ENCODE measurements around the gene CBX5. TPM values are rescaled to one million over a fixed set of nuclear protein-coding genes. Genes with fewer than 3 reads are reported as not detected.
A peak's percentile ranks its signal among the peaks of the same experiment; 100 is the strongest.

CBX5 gene
- total and polyA plus RNA-seq, 9 of the 15 experiments (the other 6 are each of a cell fraction or from before 2014, with no cell fraction given) = 32.6 to 102 (median 59.2) TPM

DNA sequence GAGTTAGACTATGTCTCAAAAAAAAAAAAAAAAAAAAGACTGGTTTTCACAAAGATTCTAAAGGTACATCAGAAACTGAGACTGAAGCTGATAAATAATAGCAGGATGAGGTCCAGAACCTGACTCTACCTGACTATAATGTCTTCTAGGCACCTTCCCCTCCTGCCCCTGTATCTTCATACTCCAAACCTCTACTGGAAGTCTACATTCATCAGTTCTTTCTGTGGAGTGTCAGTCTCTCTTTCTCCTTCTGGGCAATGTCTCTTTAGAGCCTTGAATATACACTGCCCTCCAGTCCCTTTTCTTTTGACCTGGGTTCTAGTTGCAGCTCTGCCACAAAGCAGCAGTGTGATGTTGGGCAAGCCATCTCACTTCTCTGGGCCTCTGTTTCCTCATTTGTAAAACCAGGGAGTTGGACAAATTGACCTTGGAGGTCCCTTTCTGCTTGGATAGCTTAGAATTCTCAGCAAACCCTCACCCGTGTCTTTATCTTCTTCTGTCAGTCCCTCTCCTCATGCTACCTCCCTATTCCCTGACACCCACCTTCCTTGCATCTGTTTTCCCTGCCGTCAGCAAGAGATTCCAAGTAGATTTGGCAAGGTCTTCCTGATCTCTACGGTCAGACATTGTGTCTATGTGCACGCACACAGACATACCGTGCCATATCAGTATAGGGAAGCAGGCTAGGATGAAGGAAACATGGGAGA, 16.6 kb upstream of the CBX5 start (continued):
- TF ChIP-seq FOXK1 (CRISPR knock-in tag; IDR thresholded peaks at IDR 0.05; ENCODE audit: borderline replicate concordance) (no peak), TBP (optimal IDR thresholded peaks at IDR 0.05; ENCODE audit: low read depth, low read length) (no peak), ZNF217 (CRISPR knock-in tag; IDR thresholded peaks at IDR 0.05) (no peak), SRSF1 (IDR thresholded peaks at IDR 0.05; ENCODE audit: low read depth, low read length) (no peak), SP2 (IDR thresholded peaks at IDR 0.05; ENCODE audit: extremely low read depth, low read depth, low read length, poor library complexity, severe bottlenecking) (no peak), NR3C1 (CRISPR knock-in tag; IDR thresholded peaks at IDR 0.05) (no peak), SAFB (IDR thresholded peaks at IDR 0.05; ENCODE audit: borderline replicate concordance, low read depth, low read length) (no peak), MEF2D (tag; conservative IDR thresholded peaks at IDR 0.05; ENCODE audit: low read depth) (no peak), KLF16 (IDR thresholded peaks at IDR 0.05) (0 out of 2 replicates have a peak, but pooled peaks have one; percentile 43), CCNT2 (IDR thresholded peaks at IDR 0.05; ENCODE audit: borderline replicate concordance, extremely low read depth, insufficient read length, low read depth, low read length) (no peak), MYNN (IDR thresholded peaks at IDR 0.05) (no peak), MYNN (CRISPR knock-in tag; IDR thresholded peaks at IDR 0.05) (no peak), DLX4 (CRISPR knock-in tag; IDR thresholded peaks at IDR 0.05) (no peak), SRSF3 (IDR thresholded peaks at IDR 0.05; ENCODE audit: insufficient read depth, low read length) (no peak), ZSCAN29 (IDR thresholded peaks at IDR 0.05) (no peak), RFX1 (IDR thresholded peaks at IDR 0.05) (no peak), KHSRP (IDR thresholded peaks at IDR 0.05) (no peak), ILK (tag; IDR thresholded peaks at IDR 0.05; ENCODE audit: borderline replicate concordance, low read depth) (no peak), ZNF140 (CRISPR knock-in tag; IDR thresholded peaks at IDR 0.05) (no peak), FOXP1 (CRISPR knock-in tag; IDR thresholded peaks at IDR 0.05) (no peak), LCOR (CRISPR knock-in tag; IDR thresholded peaks at IDR 0.05) (no peak), CC2D1A (IDR thresholded peaks at IDR 0.05) (peak; percentile 48; the same call in 1 of the 2 replicates), SMARCB1 (IDR thresholded peaks at IDR 0.05; ENCODE audit: insufficient read length, low read depth) (no peak), MCM7 (IDR thresholded peaks at IDR 0.05) (no peak), MYC (IDR thresholded peaks at IDR 0.05; ENCODE audit: low read depth, low read length) (no peak), MYC (CRISPR knock-in tag; IDR thresholded peaks at IDR 0.05; ENCODE audit: borderline replicate concordance, low read depth) (no peak)
- TF ChIP-seq, protein P1, sequence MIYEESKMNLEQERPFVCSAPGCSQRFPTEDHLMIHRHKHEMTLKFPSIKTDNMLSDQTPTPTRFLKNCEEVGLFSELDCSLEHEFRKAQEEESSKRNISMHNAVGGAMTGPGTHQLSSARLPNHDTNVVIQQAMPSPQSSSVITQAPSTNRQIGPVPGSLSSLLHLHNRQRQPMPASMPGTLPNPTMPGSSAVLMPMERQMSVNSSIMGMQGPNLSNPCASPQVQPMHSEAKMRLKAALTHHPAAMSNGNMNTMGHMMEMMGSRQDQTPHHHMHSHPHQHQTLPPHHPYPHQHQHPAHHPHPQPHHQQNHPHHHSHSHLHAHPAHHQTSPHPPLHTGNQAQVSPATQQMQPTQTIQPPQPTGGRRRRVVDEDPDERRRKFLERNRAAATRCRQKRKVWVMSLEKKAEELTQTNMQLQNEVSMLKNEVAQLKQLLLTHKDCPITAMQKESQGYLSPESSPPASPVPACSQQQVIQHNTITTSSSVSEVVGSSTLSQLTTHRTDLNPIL (CRISPR knock-in tag; IDR thresholded peaks at IDR 0.05) = no peak
- TF ChIP-seq, protein P2, sequence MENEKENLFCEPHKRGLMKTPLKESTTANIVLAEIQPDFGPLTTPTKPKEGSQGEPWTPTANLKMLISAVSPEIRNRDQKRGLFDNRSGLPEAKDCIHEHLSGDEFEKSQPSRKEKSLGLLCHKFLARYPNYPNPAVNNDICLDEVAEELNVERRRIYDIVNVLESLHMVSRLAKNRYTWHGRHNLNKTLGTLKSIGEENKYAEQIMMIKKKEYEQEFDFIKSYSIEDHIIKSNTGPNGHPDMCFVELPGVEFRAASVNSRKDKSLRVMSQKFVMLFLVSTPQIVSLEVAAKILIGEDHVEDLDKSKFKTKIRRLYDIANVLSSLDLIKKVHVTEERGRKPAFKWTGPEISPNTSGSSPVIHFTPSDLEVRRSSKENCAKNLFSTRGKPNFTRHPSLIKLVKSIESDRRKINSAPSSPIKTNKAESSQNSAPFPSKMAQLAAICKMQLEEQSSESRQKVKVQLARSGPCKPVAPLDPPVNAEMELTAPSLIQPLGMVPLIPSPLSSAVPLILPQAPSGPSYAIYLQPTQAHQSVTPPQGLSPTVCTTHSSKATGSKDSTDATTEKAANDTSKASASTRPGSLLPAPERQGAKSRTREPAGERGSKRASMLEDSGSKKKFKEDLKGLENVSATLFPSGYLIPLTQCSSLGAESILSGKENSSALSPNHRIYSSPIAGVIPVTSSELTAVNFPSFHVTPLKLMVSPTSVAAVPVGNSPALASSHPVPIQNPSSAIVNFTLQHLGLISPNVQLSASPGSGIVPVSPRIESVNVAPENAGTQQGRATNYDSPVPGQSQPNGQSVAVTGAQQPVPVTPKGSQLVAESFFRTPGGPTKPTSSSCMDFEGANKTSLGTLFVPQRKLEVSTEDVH (IDR thresholded peaks at IDR 0.05; ENCODE audit: low read depth, partially characterized antibody) = no peak
